Retinal pigment epithelial cell (primary cell): ENCODE results near the gene CLMP.

Experiments
- DNase-seq: peaks from one replicate; pipeline ENCODE4 v3.0.0-alpha.2; 2010; ENCODE audit warnings: low read depth
- H3K4me3 ChIP-seq: 2 replicates; pipeline ENCODE4 v1.5.1; 2011; ENCODE audit warnings: mild to moderate bottlenecking, low read length, control low read depth, moderate library complexity
- CTCF ChIP-seq: conservative IDR thresholded peaks from 2 replicates; pipeline ENCODE4 v1.5.1; 2011; ENCODE audit warnings: low read depth, low read length, control low read depth, inconsistent platforms

CLMP gene

DNA sequence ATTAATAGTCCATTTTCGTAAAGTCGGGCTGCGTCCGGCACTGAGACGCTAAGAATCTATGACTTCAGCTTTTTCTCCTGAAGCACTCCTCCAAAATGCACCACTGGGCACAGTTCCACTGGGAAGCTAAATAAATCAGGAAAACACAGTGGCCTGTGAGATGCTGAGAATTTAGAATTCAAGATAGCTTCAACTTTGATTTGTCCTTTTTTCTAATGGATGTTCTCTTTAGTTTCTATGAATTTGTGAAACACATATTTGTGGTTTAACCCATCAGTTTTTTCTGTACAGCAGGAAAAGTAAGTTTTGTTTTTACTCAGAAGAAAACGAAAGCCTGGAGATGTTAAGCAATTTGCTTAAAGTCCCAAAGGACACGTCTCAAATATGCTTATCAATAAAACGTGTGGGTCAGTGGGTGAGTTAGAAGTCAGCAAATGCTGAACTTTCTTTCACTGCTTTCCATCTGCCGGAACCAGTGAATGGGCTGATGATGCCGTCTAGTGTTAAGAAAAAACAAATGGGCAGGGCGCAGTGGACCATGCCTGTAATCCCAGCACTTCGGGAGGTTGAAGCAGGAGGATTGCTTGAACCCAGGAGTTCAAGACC, 40.7 kb upstream of the CLMP start:
- no peak for DNase-seq
- no peak overlapping the region for H3K4me3 ChIP-seq

GRCh38 chr11:123235117-123235655, 40.1 kb upstream of the CLMP start:
- no peak overlapping the region for H3K4me3 ChIP-seq
- DNase-seq, result no peak
- peak; percentile 70 for TF ChIP-seq CTCF

More for the DNA sequence above, 40.7 kb upstream of the CLMP start:
- no peak for TF ChIP-seq CTCF

- DNase-seq, result no peak
- TF ChIP-seq CTCF, result no peak
- H3K4me3 ChIP-seq, result no peak overlapping the region
Observed at GRCh38 chr11:123233975-123234334, 38.9 kb upstream of the CLMP start.

DNA sequence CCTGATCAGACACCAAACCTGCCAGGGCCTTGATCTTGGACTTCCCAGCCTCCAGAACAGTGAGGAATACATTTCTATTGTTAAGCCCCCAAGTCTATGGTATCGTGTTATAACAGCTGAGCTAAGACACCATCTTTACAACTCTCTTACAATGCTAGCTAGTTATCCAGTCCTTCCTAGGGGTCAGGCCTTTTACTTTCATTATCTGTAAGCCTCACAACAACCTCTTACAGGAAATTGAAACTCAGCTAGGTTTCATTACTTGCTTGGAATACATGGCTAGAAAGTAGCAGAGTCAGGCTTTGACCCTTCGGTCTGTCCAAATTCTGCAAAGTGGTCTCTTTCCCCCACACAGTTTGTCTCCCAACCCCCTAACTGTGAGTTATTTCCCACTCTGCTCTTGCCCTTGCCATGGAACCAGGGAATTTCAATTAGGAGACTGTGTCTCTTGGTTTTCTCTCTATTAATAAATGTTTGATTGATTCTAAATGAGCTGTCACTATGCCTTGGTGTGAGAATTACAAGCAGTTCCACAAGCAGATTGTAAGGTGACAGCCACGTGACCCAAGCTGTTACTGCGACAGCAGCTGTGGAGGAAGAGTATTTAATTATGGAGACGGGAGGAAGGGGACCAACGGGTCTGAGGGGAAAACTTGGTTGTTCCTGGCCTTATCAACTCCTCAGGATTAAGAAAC, 38.4 kb upstream of the CLMP start:
- TF ChIP-seq CTCF, result no peak
- H3K4me3 ChIP-seq, result no peak overlapping the region
- DNase-seq, result no peak

DNA sequence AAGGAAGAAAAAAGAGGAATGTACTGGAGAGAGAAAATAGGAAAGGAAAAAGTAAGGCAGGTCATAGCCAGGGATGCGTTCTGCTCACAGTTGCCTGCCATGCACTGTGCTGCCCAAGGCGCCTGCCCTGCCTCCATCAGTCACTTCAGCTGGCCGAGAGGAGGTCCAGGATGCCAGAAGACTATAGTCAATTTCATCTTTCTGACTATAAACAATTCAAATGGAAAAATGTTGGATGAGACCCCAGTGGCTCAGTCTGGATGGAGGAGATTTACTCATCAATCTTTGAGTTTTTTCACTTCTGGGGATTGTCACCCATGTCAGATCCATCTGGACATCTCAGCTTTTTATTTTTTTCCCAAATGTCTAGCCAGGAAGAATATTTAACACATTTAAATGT, 36.7 kb upstream of the CLMP start:
- DNase-seq, result no peak
- TF ChIP-seq CTCF, result no peak

GRCh38 chr11:123231256-123231655, 36.2 kb upstream of the CLMP start:
- H3K4me3 ChIP-seq, result no peak overlapping the region
- no peak for DNase-seq
- TF ChIP-seq CTCF, result no peak

More for the DNA sequence above, 36.7 kb upstream of the CLMP start:
- H3K4me3 ChIP-seq, result no peak overlapping the region

DNA sequence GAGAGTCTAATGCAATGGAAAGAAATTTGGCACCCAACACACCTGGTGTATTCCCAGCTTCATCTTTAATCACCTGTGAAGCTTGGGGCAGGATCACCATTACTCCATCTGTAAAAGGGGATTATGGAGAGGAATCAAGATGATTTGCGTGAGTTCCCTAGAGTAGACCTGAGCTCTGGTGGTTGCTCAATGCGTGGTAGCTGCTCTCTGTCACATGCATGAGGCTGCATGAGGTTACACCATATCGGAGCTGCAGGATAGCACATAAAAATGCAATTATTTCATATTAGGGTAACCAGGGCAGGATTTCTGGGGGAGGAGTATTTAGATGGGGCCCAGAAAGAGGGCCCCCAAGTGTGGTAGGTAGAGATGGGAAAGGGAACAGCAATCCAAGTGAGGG, 35.3 kb upstream of the CLMP start:
- no peak overlapping the region for H3K4me3 ChIP-seq
- DNase-seq, result no peak
- no peak for TF ChIP-seq CTCF
